HG03378 (cell line): Measurements from ENCODE around the gene MAPK12.

Experiments used
- ATAC-seq: cut with Tn5 transposase; IDR thresholded peaks from one replicate; pipeline ENCODE4 v1.9.1; 2021; ENCODE audit warnings: mild to moderate bottlenecking, moderate library complexity; ENCODE audit not compliant: unreplicated experiment

MAPK12 gene

GRCh38 chr22:50269573-50269969 lies 8.1 kb upstream of the MAPK12 start:
- ATAC-seq: no peak

DNA sequence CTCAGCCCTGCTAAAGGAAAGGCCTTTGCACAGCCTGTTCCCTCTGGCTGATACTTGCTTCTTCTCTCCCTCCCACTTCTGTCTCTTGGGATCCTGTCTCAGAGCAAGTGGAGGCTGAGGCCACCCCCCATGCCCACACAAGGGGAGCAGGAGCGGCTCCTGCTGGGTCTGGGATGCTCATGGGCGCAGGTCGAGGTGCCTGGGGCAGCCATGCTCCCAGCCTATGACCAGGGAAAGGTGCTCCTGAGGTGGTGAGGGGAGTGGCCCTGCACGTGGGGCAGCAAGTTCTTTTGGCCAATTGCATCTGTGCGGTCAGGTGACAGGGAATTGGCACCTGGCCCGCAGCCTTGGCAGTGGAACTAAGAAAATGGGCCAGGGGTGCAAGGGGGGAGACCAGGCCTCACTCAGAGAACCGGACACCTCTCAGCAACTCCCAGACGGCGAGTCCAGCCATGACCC lies 7.2 kb upstream of the MAPK12 start:
- ATAC-seq: no peak

DNA sequence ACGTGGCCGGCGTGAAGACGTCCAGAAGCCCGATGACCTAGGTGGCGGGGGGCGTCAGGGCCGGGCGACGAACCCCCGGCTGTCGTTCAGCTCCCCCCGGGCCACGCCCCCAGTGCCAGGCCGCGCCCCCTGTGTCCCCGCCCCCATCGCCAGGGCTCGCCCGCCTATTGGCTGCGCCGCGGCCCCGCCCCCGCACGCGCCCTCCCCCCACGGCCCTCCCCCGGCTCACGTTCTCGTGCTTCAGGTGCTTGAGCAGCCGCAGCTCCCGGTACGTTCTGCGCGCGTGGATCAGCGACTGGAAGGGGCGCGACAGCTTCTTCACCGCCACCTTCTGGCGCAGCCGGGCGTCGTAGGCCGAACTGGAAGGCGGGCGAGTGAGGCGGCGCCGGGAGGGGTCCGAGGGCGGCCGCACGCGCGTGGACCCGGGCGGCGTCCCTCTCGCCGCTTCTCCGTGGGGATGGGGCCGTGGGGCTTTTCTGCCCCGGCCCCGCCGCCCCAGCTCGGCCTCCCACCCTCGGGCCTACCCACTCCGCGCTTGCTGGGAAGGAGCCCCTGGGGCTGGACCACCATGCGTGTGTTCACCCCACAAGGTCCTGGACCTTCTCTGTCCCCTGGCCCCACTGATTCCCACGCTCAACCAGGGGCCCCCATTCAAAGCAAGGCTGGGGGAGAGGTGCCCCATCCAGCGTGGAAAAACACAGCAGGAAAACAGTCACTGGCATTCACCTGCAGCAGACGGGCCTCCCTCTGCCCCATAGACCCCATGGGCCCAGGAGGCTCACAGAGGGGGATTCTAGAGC lies 6.3 kb upstream of the MAPK12 start:
- ATAC-seq: no peak

DNA sequence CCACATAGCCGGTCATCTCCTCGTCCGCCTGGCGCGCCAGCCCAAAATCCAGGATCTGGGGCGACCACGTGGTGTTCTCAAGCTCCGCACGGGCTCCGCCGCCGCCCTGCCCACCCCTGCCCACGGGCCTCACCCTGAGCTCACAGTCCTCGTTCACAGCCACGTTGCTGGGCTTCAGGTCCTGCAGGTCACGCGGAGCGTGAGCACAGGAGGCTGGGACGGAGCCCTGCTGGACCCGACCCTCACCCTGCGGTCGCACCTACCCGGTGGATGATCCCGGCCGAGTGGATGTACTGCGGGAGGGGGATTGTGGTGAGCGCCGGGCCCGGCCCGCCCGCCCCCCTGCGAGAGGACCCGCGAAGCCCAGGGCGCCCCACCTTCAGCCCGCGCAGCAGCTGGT lies 5.5 kb upstream of the MAPK12 start:
- no peak for ATAC-seq

DNA sequence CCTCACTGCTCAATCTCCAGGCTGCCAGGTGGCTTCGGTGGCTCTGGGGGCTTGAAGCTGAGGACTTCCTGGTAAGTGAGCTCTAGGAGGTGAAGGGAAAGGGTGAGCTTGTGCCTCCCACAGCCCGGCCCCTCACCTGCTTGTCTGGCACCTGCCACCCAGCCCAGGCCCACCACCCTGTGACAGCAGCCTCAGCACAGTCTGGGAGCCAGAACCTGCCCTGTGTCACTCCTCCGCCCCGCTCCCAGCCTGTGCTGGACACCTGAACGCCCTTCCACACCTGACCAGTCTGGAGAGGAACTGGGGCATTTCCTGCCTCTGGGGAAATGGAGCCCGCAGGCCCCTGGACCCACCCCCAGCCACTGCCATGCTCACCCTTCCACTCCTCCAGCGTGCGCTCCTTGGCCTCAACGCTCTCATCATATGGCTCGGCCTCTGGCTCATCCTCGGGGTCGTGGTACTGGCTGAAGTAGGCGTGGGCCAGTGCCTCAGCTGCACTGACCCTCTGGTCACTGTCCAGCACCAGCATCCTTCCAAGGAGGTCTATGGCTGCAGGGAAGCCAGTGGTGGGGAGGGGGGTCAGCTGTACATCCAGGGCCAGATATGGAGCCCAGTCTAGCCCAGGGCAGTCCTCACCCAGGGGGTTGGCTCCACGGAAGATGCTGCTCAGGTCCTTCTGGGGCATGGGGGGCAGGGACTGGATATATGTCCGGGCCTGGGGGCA lies 3.6 kb upstream of the MAPK12 start:
- ATAC-seq: no peak

DNA sequence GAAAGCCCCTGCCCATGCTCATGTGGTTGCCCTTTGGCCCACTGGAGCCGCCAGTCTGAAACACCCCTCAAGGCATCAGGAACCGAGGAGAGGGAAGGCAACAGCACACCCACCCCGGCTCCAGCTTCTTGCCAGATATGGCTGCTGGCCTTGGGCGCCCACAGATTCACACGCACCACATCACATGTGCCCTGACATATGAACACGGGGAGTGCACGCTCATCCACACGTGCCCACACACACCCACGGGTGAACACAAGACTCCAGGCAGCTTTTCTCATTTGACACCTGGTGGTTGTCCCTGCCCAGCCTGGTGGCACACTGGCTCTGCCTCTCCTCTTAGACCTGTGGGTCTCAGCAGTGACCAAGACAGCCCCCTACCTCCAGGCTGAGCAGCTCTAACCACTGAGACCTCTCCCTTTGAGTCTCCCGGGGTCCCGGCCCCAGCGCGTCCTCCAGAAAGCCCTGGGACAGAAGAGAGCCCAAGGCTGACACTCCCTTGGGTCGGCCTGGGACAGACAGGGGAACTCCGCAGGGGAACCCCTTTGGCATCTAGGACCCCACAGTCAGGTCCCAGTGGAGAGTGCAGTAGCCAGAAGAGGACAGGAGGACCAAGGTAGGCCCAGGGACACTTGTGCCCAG lies 2.7 kb upstream of the MAPK12 start:
- no peak for ATAC-seq

DNA sequence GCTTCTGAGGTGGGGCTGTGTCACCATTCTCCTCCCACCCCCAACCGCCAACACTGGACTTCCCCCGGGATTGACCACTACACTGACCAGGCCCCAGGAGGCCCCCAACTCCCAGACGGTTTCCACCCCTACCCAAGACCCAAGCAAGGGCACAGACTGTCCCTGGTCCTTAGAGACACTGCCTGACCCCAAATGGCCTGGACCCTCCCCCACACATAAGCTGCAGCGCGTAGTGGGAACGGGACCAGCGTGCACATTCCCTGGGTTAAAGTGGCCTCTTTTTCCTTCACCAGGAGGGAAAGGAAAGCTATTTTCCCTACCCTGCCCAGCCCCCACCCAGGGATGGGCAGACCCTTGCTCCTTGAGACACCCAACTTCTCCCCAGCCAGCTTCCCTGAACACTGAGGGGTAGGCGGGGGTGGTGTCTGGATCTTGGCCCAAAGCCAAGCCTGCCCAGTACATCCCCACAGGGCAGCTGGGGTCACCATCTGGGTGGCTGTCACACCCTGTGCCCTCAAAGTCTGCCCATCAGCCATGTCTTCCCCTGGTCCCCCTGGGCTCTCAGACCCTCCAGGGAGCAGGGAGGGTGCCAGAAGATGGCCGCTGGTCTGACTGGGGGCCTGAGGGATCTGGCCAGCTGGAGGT lies 1.6 kb upstream of the MAPK12 start:
- no peak for ATAC-seq

DNA sequence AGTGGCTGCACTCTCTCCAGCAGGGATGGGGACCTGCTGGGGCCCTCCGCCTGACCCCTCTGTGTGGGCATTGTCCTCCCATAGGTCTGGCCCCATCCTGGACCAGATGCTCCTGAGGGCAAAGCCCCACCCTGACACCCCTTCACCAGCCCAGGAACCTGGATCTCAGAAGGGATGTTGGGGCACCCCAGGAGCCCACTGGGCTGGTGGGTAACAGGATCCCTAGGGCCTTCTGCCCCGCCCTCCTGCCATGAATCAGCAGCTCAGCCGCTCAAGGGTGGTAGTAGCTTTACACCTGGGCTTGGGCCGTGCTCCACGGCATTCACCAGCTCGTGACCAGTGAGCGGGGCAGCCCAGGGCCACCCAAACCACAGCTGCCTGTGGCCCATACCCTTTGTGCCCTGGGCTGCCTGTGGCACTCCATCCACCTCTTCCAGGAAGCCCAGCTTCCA lies 1.0 kb upstream of the MAPK12 start:
- no peak for ATAC-seq

DNA sequence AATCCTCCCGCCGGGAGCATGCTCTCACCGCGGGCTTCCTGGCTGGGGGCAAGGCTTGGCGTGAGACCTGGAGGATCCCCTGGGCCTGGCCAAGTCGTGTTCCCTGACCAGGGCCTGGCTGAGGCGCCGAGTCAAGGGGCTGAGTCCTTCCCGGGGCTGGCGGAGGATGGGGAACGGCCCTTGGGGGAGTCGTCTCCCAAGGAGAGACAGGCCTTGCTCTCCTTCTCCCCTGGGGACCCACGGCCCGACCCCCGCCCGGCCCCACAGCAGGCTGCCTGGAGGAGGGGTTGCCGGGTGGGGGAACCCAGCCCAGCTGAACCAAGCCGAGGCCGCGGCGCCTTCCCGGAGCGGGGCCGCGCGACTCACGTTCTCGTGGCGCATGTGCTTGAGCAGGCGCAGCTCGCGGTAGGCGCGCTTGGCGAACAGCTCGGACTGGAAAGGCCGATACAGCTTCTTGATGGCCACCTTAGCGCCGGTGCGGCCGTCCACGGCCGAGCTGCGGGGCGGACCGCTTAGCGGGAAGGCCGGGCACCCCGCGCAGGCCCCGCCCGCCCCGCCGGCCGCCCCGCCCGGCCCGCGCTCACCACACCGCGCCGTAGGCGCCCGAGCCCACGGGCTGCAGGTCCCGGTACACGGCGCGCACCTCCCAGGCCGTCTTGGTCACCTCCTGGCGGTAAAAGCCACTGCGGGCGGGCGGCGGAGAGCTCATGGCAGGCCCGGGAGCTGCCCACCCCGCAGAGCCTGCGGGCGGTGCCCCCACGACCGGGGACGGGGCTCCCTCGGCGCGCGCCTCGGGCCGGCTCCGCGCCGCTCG lies 475 bp downstream of the MAPK12 start:
- no peak for ATAC-seq

GRCh38 chr22:50260434-50260800 lies 1.1 kb downstream of the MAPK12 start:
- no peak for ATAC-seq

GRCh38 chr22:50259302-50259701 lies 2.2 kb downstream of the MAPK12 start:
- ATAC-seq: no peak

GRCh38 chr22:50258361-50259292 lies 2.9 kb downstream of the MAPK12 start:
- ATAC-seq: no peak

DNA sequence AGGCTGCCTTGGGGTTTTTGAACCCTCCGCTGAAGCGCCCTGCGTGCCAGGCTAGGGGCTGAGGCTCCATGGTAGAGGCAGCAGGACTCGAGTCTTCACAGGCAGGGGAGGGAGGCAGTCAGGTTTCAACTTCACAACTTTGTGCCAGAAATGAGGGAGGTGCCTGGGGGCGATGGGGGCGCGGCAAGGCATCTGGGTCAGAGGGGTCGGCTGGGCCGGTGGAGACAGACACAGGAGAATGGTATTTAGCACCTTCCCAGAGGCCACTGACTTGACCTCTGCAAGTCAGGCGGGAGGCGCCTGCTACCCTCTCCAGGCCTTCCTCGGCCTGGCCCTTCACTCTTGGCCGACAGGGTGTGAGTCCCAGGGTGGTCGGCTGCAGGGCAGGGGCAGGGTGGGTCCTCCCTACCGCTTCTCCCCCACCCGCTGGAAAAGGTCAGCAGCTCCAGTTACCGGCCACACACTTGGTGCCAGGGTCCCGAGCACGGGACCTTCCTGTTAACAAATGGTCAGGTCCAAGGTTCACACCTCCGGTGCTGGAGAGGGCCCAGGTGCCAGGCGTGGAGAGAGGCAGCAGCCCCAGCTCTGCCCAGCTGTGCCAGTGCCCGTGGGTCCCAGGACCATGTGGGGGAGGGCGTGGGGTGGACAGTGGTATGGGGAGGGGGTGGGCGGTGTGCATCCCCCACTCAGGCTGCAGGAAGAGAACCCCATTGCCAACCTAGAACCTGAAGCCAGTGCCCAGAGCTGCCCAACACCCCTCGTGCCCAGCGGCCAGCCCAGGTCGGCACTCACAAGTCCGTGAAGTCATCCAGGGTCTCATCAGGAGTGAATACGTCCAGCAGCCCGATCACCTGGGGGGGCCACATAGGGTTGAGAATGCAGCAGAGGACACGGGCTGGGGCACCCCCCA lies 3.8 kb downstream of the MAPK12 start:
- ATAC-seq: no peak

DNA sequence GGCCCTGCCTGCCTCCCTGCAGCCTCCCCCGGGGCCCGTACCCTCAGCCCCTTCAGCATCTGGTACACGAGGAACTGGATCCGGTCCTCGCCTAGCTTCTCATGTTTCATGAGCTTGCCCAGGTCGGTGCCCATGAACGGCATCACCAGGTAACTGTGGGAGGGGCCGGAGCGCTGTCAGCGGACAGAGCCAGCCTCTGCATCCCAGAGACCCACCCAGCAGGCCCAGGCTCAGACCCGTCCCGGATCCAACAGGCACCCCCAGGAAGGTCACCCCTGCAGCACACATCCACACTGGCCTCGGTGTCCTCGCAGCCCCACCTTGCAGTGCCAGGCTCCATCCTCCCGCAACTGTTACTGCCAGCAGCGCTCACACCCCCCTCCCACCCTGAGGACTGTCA lies 4.4 kb downstream of the MAPK12 start:
- ATAC-seq: no peak

DNA sequence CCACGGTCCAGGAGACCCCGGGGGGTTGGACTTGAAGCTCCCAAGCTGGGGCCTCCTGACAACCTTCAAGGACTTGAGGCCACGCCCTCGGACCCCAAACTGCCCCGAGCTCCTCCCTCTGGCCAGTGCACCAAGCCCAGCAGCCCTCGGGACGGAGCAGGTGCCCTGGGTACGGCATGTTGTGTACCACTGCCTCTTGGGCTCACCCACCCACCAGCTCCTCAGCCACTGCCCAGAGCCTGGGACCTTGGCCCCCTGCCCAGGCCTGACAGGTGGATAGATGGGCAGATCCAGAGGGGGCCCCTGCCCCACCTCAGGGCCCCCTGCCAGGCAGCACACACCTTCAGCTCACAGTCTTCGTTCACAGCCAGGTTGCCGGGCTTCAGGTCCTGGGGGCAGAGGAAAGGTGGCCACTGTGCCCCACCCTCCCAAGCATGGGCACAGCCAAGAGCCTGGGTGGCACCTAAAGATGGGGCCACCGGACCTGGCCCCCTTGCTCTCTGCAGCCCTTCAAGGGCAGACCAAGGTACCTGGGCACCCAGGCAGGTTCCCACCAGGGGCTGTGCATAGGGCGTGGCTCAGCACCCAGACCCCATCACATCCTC lies 5.1 kb downstream of the MAPK12 start:
- no peak for ATAC-seq

- ATAC-seq: no peak
Measured at GRCh38 chr22:50255607-50256006, 5.9 kb downstream of the MAPK12 start.

DNA sequence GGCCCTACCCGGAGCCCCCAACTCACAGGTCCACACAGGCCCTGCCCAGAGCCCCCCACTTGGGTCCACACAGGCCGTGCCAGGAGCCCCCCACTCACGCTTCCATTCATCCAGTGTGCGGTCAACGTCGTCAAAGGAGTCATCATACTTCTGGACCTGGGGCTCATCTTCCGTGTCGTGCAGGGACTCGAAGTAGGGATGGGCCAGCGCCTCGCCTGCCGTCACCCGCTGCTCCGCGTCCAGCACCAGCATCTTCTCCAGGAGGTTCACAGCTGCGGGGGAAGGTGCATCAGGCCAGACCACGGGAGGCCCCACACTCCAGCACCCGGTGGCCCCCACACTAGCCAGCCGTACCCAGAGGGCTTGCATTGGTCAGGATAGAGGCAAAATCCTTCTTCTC lies 6.4 kb downstream of the MAPK12 start:
- ATAC-seq: no peak

DNA sequence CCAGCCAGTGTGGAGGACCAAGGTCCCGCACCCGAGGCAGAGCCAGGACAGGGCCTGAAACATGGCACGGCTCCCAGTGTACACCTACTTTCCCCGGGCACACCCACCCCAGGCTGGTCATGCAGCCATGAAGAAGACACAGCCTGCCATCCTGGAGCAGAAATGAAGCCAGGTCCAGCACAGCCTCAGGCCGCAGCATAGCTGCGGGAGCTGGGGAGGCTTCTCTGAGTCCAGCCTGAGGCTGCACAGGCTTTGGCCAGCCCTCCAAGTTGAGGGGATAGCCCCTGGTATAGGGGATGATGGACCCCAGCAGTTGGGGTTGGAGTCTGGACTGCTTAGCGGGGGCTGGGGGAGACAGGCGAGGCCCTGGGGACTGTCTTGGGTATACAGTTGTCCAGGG lies 7.5 kb downstream of the MAPK12 start:
- ATAC-seq: no peak
